HepG2 (cell line): ENCODE measurements around the gene KHNYN. TPM values are rescaled to one million over a fixed set of nuclear protein-coding genes. Genes with fewer than 3 reads are reported as not detected.
A peak's percentile ranks its signal among the peaks of the same experiment; 100 is the strongest.

Source experiments
- AKNA ChIP-seq: sonication (generic); formaldehyde crosslinking; IDR thresholded peaks from 2 replicates; pipeline ENCODE4 v1.4.0; 2020; ENCODE audit warnings: missing genetic modification reagents, borderline replicate concordance
- BRF2 ChIP-seq: sonication (generic); formaldehyde crosslinking; IDR thresholded peaks from 2 replicates; pipeline ENCODE4 v1.8.1; 2022; ENCODE audit warnings: mild to moderate bottlenecking, missing genetic modification reagents
- CBX5 ChIP-seq: sonication (generic); formaldehyde crosslinking; IDR thresholded peaks from 2 replicates; pipeline ENCODE4 v1.4.0; 2020; ENCODE audit warnings: missing genetic modification reagents, borderline replicate concordance
- EP300 ChIP-seq, 3 experiments: sonication (generic) in 1 of 3; formaldehyde crosslinking in 1 of 3; IDR thresholded peaks; 2 replicates each; pipeline versions ENCODE4 v1.5.1 to v1.6.1; 2011 to 2020; ENCODE audit warnings: low read depth in 2 of 3, low read length in 2 of 3, borderline replicate concordance in 1 of 3, improper control_type of control experiment in 1 of 3, mild to moderate bottlenecking in 1 of 3, missing genetic modification reagents in 1 of 3, moderate library complexity in 1 of 3
- GATA4 ChIP-seq: sonication (generic); IDR thresholded peaks from 2 replicates; pipeline ENCODE4 v1.6.1; 2016; ENCODE audit warnings: antibody characterized with exemption, low read depth, borderline replicate concordance
- GFI1 ChIP-seq: sonication (generic); formaldehyde crosslinking; IDR thresholded peaks from 2 replicates; pipeline ENCODE4 v1.5.0; 2020; ENCODE audit warnings: missing genetic modification reagents, mild to moderate bottlenecking, borderline replicate concordance
- HOXA9 ChIP-seq: sonication (generic); formaldehyde crosslinking; IDR thresholded peaks from 2 replicates; pipeline ENCODE4 v1.8.1; 2022; ENCODE audit warnings: missing genetic modification reagents, mild to moderate bottlenecking, moderate library complexity, borderline replicate concordance
- NR2F2 ChIP-seq: IDR thresholded peaks from 2 replicates; pipeline ENCODE4 v1.6.1; 2012; ENCODE audit warnings: low read depth, inconsistent platforms, borderline replicate concordance
- SOX5 ChIP-seq: IDR thresholded peaks from 2 replicates; pipeline ENCODE4 v1.6.1; 2016; ENCODE audit warnings: borderline replicate concordance
- SPEN ChIP-seq: sonication (generic); formaldehyde crosslinking; IDR thresholded peaks from 2 replicates; pipeline ENCODE4 v1.5.1; 2020; ENCODE audit warnings: low read depth, mild to moderate bottlenecking, missing genetic modification reagents
- TRAFD1 ChIP-seq: sonication (generic); formaldehyde crosslinking; IDR thresholded peaks from 2 replicates; pipeline ENCODE4 v1.5.1; 2020; ENCODE audit warnings: missing genetic modification reagents, mild to moderate bottlenecking, borderline replicate concordance
- ZNF12 ChIP-seq: sonication (generic); formaldehyde crosslinking; IDR thresholded peaks from 2 replicates; pipeline ENCODE4 v1.5.0; 2020; ENCODE audit warnings: missing genetic modification reagents
- ZNF282 ChIP-seq: fragments of 450-650 bp; IDR thresholded peaks from 2 replicates; pipeline ENCODE4 v1.6.1; 2018; ENCODE audit not compliant: partially characterized antibody
- ZNF446 ChIP-seq: sonication (generic); formaldehyde crosslinking; IDR thresholded peaks from 2 replicates; pipeline ENCODE4 v1.5.0; 2020; ENCODE audit warnings: mild to moderate bottlenecking, missing genetic modification reagents
- ZNF512B ChIP-seq: sonication (generic); formaldehyde crosslinking; IDR thresholded peaks from 2 replicates; pipeline ENCODE4 v1.5.1; 2020; ENCODE audit warnings: missing genetic modification reagents, mild to moderate bottlenecking, borderline replicate concordance
- polyA plus RNA-seq, 8 experiments: library from polyadenylated mRNA; depleted of rRNA in 3 of 8; stranded (reverse) in 7 of 8; unstranded in 1 of 8; fragments of >200 nt; fragmentation: Illumina TruSeq in 4 of 8; extraction: Trizol in 4 of 8; gene quantifications; 2 replicates each; pipeline versions ENCODE4 v1.2.1 to v1.2.3, GENCODE V29; 2011 to 2016; ENCODE audit warnings: low read depth in 4 of 8, missing spikeins in 1 of 8, mixed read lengths in 1 of 8; ENCODE audit not compliant: insufficient read depth in 1 of 8
- total RNA-seq, 5 experiments: library from RNA; depleted of rRNA; stranded (reverse); fragments of >200 nt; fragmentation: Illumina TruSeq; extraction: Trizol; gene quantifications; 2 replicates each; pipeline ENCODE4 v1.2.3, GENCODE V29; 2016; ENCODE audit warnings: low read depth in 1 of 5

Gene KHNYN
- total and polyA plus RNA-seq, 2 of the 13 experiments (the other 11 are each of a cell fraction or from before 2014, with no cell fraction given): 52.8 to 75.7 TPM

DNA sequence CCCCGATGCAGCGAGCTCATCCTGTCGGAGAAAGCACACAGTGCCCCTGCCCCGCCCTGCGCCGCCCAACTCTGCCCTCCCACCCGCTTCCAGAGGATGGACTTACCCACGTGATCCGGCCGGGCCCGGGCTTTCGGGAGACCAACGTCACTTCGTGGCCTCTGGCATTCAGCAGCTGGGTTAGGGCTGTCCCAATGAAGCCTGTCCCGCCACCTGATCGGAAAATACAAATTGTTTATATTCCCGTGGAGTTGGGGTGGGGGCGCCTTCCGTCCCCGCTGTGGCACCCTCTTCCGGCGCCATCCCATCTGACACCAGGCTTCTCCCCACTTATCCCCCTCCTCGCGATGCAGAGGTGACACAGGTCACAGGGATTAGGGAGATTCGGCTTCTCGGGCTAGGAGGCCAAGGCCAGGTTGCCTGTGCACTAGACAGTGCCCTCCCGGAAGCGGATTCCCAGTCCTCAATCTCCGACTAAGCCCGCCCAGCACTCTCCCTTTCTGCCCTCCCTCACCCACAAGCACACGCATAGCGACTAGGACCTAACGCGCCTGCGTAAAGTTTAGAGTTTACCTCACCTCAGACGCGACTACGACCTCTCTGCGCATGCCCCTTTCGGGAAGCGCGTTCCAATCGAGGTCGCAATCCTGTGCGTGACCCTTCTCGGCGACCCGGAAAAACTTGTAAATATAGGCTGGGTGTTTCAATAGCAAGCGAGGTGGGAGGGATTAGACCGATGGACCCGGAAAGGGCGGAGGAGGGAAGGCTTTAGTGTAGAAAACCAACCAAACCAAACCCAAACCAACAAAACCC lies 12.7 kb downstream of the KHNYN start, which contains the start of gene SDR39U1 (continued):
- 0 out of 2 replicates have a peak, but pooled peaks have one; percentile 31 for TF ChIP-seq ZNF512B (CRISPR knock-in tag)
- peak; percentile 85 for TF ChIP-seq GATA4
- TF ChIP-seq GFI1 (CRISPR knock-in tag): peak; percentile 87; the same call in 1 of the 2 replicates
- peak; percentile 90 for TF ChIP-seq SPEN
- TF ChIP-seq HOXA9 (CRISPR knock-in tag): no peak
- 0 out of 2 replicates have a peak, but pooled peaks have one; percentile 41 for TF ChIP-seq AKNA (CRISPR knock-in tag)
- peak; percentile 17; the same call in 1 of the 2 replicates for TF ChIP-seq ZNF12 (CRISPR knock-in tag)
- TF ChIP-seq CBX5 (CRISPR knock-in tag): peak; percentile 92
- TF ChIP-seq NR2F2: no peak
- peak; percentile 85 for TF ChIP-seq BRF2 (CRISPR knock-in tag)
- no peak for TF ChIP-seq ZNF282
- peak; percentile 92; the same call in 1 of the 2 replicates for TF ChIP-seq TRAFD1
- 0 out of 4 replicates have a peak, but pooled peaks have one; percentile 44 to 47 for TF ChIP-seq EP300 (IDR thresholded peaks at IDR 0.05; ENCODE audit: low read depth in 2 of 2, low read length in 2 of 2)
- TF ChIP-seq EP300 (CRISPR knock-in tag; IDR thresholded peaks at IDR 0.05; ENCODE audit: borderline replicate concordance): no peak
- peak; percentile 97 for TF ChIP-seq ZNF446 (CRISPR knock-in tag)
- TF ChIP-seq SOX5: peak; percentile 44; the same call in 1 of the 2 replicates
